ENCODE results near the gene RGS3.

DNA sequence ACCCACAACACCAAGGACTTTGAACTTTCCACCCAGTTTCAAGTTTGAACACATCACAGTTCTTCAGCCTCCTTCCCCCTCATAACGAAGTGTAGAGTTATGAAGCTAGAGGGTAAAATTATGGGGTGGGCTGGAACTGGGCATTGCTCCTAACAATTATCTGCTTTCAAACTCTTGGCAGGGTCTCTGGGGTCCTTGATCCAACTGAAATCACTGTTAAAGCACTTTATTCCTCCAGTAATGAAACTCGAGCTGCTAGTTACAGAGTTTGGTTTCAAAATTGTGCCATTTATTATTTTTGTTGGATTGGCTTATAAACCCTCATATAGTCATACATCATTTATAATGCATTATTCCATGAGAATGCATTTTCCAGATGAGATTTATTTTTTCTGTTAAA, 158.5 kb downstream of the RGS3 start:
- TF ChIP-seq, protein P1, sequence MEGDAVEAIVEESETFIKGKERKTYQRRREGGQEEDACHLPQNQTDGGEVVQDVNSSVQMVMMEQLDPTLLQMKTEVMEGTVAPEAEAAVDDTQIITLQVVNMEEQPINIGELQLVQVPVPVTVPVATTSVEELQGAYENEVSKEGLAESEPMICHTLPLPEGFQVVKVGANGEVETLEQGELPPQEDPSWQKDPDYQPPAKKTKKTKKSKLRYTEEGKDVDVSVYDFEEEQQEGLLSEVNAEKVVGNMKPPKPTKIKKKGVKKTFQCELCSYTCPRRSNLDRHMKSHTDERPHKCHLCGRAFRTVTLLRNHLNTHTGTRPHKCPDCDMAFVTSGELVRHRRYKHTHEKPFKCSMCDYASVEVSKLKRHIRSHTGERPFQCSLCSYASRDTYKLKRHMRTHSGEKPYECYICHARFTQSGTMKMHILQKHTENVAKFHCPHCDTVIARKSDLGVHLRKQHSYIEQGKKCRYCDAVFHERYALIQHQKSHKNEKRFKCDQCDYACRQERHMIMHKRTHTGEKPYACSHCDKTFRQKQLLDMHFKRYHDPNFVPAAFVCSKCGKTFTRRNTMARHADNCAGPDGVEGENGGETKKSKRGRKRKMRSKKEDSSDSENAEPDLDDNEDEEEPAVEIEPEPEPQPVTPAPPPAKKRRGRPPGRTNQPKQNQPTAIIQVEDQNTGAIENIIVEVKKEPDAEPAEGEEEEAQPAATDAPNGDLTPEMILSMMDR (IDR thresholded peaks at IDR 0.05): no peak
- TF ChIP-seq POLR2A (IDR thresholded peaks at IDR 0.05): no peak

Data from sigmoid colon (tissue), 3 donors.